ENCODE measurements around the gene MPP4.
"Not testable (repeated sequence)": the region's sequence is repeated elsewhere in the genome, so short reads cannot be mapped to it uniquely, and the experiment has no call there.

Gene MPP4

GRCh38 chr2:201698588-201699226 lies at the start of gene MPP4:
Gene MPP4 (minus strand): TSS chr2:201698644. CDS start chr2:201693954, 4,690 bp downstream.
- DNase-seq = no peak

DNA sequence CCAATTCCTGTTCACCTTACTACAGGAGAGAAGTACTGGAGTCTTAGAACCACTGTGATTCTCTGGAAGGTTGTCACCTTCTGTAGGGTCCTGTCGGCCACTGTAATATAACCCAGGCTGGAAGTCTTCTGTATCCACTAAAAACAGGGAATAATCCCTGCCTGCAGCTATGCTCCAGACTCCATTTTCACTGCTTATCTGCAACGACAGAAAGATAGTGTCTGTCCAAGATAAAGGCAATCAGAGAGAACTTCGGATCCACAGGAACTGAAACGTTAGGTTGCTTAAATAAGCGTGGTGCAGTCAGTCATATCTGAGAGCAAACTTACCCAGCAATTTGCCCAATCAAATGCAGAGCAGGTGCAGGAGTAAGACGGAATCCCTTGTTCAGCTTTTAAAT lies 48.1 kb upstream of the MPP4 start:
- no peak for DNase-seq

DNA sequence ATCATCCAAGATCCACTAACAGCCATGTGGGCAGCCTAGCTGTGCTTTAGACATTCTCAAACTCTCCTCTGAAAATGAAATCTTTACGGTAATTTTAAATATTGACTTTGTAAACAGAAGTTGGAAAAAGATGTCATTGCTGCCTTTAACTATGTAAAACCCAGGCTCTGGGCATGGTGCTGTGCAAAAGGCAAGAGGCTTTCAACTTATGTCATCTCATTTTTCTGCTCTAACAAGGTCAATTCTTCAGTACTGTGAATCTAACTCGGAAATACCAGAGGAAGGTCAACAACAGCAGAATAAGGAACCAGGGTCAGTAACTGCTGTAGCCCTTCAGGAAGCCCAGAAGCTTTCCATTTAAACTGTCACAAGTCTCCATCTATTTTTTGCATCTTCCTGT lies 37.0 kb upstream of the MPP4 start:
- DNase-seq = no peak

- DNase-seq = no peak
These were observed 35.7 kb upstream of the MPP4 start for GRCh38 chr2:201734111-201734510.

- no peak for DNase-seq
These were observed 35.1 kb upstream of the MPP4 start for GRCh38 chr2:201733544-201733943.

DNA sequence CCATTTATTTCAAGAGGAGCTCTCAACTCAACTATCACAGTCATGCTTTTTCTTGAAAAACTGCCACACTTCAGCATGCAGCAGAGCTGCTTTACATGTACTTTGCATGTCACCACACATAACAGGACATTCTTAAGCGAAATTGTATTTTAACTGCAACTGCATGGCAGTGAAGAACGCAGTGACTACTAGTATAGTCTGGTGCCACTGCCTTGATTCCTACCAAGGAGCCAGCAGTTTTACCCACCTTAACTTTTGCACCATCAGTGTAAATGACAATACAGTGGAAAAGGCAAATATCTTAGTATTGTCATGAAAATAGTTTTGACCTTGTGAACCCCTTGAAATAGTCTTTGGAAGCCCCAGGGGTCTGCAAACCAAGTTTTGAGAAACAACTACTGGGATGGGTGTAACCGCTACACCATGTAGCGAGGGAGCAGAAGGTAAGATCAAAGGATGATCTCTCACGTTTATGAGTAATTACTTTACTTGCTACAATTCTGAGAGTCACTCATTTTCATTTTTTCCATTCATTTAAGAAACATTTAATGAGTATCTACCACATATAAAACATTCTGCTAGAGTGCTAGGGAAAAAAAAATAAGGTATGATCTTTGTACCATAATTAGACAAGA lies 32.3 kb upstream of the MPP4 start:
- peak in 1 of 2 donors; percentile 2 for DNase-seq

DNA sequence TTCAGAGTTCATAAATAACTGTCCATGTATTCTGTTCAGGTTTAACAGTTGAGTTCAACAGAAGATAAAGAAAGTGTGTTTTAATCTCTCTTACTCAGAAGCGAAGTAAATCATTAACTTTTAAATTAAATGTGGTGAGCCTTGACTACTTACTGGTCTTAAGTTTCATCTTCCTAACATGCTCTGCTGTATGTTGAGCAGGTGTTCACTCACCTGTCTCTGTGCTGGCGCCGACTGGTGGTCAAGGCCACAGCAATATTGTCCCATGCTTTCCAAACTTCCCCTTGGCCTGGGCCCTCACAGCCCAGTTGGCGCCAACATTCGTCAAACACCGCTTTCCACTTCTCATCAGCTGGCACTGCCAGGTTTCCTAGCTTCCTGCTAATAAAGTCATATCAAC lies 17.0 kb upstream of the MPP4 start:
- DNase-seq = no peak

DNA sequence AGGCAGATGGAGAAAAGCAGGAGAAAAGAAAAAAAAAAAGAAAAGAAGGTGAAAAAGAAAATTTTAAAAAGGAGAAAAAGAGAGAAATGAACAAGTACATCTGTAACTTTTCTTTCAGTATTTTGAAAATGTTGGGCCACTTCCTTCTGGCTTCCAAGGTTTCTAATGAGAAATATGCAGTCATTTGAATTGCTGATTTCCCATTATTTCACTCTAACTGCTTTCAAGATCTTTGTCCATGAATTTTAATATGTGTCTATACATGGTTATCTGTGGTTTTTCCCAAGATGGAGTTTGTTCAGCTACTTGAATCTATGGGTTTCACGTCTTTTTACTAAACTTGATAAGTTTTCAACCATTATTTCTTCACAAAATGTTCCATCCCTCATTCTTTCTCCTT lies 14.3 kb upstream of the MPP4 start:
- no peak for DNase-seq

- no peak for DNase-seq
These were observed 11.3 kb upstream of the MPP4 start for GRCh38 chr2:201709747-201710146.

DNA sequence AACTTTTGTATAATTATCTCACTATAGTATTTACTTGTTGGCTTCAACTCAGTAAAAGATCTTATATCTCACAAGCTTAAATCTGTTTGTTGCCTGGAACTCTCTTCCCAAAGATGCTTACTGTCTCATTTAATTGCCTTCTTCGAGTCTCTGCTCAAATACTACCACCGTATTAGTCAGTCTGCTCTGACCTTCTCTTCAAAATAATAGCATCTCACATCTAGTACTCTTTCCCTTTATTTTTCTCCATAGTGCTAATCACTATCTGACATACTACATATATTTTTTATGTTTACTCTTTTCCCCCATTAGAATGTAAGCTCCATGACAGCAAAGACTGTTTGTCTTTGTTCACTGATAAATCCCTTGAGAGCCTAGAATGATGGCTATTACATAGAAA lies 10.6 kb upstream of the MPP4 start:
- DNase-seq = no peak

- no peak for DNase-seq
These were observed 9.3 kb upstream of the MPP4 start for GRCh38 chr2:201707753-201708152.

- no peak for DNase-seq
These were observed 8.7 kb upstream of the MPP4 start for GRCh38 chr2:201707142-201707541.

GRCh38 chr2:201704536-201704935 lies 6.1 kb upstream of the MPP4 start:
- DNase-seq = no peak

DNA sequence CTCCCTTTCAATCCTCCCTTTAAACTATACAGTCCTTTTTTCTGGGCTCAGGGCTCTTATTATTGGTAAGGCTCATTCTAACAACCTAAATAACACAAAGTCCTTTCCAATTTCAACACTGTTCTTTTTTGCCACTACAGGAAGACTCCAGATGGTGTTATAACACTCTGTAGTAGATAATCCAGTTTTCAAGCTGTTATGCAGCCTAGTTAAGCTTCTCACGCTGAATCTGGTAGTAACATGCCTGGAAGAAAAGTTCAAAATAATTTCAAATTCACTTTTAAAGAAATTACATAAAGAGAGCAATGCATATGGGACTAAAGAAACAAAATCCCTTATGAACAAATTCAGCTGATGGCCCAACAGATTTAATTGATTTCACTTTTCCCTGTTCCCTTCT lies 3.2 kb upstream of the MPP4 start:
- DNase-seq = no peak

DNA sequence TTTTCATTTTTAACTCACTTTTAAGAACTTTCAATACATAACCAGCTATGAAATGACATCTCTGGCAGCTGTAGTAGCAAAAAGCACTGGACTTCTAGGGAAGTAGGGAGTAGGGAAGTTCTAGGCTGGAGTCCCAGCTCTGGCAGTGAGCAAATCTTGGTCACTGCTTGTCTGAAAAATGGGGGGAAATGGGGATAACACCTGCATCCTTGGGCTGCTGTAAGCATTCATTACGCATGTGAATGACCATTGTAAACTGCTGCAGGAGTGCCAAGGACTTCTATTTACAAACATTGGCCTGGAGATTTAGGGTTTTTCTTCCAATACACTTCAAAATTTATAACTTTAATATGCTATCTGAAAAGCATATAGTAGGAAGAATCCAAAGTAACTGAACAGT lies 972 bp upstream of the MPP4 start:
- DNase-seq = no peak

- DNase-seq = no peak
These were observed 545 bp downstream of the MPP4 start for GRCh38 chr2:201697899-201698298.

DNA sequence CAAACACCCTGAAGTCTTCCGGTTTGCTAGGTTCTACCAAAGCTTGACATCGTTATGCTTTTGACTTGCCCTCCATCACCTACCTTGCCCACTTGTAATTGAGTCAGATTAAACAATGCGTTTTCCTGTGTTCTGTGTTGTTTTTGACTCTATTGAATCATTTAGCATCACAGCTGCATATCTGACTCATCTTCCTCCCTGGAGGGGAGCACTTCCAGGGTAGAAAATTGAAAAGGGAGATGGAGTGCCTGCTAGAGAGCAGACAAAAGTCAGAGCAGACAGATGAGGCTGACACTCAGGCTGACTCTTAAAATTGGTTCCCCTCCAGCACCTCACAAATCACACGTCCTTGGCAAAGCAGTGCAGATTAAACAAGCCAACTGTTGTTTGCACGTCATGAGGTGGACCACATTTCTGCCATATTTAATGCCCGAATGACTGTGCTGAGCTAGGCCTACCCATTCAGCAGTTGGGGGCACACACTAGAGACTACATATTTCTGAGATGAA lies 2.2 kb downstream of the MPP4 start:
- no peak for DNase-seq

DNA sequence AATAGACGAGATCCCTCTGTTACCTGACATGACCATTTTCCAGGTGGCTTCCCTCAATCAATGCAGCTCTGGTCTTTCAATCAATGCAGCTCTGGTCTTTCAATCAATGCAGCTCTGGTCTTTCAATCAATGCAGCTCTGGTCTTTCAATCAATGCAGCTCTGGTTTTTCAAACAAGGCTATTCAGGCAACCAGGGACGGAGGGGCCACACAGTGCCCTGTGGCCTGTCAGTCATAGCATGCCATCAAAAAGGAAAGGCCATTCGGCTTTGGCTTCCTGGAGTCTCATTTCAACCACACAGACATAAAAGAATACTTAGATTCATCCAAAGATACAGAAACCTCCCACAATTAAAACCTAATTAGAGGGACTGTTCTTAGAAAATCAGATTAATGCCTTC lies 13.3 kb downstream of the MPP4 start:
- no peak for DNase-seq

- DNase-seq = peak in 1 of 2 donors; percentile 5
These were observed 17.7 kb downstream of the MPP4 start for GRCh38 chr2:201680743-201681142.

DNA sequence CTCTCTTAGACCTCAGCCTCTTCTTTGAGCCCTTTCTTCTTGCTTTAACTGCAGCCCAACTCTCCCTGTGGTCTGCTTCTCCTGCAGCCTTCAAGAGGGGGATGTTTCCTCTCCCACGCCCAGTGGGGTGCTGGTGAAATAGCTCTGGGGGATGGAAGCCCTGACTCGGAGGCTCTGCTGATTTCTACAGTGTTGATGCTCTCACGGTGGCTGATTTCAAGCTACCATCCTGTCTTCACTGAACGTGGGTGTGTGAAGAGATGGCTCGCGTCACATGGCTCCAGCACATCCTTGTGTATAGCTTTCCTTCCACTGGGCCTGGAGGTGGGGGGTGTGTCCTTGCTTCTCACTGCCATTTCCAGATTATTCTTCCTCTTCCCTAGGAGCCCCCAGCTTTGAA lies 20.0 kb downstream of the MPP4 start:
- no peak for DNase-seq

GRCh38 chr2:201675454-201675853 lies 23.0 kb downstream of the MPP4 start:
- no peak for DNase-seq

DNA sequence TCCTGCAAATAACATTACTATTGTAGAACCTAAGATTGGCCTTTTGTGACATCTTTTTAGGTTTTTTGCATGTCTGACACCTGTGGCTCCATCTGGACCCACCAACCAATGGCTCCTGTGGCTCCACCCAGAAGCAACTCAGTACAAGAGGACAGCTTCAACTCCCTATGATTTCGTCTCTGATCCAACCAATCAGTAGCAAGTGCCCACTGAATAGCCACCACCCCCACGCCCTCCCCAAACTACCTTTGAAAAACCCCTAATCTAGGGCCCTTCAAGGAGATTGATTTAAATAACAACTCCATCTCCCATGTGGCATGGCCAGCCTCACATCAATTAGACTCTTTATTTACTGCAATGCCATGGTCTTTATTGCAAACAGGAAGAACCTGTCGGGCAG lies 23.6 kb downstream of the MPP4 start:
- no peak for DNase-seq

DNA sequence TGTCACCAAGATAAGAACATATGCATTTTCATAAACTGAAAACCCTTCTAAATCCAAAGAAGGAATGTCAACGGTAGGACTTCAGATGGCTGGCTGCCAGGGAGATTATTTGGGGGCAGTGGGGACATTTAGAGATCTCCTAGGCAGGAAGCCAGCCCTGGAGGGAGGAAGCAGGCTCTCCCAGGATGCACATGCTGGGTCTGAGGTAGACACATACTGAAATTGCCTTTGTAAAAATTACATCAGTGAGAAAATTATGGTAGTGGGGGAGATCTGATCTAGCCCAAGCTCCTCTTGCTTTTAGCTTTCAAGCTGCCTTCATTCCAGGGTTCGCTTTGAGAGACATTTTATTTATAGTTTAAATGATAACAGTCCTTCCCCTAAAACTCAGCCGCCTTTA lies 24.1 kb downstream of the MPP4 start:
- DNase-seq = no peak

- no peak for DNase-seq
These were observed 24.9 kb downstream of the MPP4 start for GRCh38 chr2:201673546-201673945.

DNA sequence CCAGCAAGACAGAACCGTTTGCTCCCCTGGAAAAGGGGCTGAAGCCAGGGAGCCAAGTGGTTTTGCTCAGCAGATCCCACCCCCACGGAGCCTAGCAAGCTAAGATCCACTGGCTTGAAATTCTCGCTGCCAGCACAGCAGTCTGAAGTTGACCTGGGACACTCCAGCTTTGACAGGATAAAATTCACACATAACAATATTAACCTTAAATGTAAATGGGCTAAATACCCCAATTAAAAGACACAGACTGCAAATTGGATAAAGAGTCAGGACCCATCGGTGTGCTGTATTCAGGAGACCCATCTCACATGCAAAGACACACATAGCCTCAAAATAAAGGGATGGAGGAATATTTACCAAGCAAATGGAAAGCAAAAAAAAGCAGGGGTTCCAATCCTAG lies 27.2 kb downstream of the MPP4 start:
- DNase-seq = not testable (repeated sequence)
